HepG2 (cell line): ENCODE measurements around the gene GUK1. TPM values are rescaled to one million over a fixed set of nuclear protein-coding genes. Genes with fewer than 3 reads are reported as not detected.

ENCODE experiments used
- AHR ChIP-seq: IDR thresholded peaks from 2 replicates; pipeline ENCODE4 v1.6.1; 2018; ENCODE audit warnings: missing genetic modification reagents, missing compliant biosample characterization
- HDAC2 ChIP-seq: sonication (generic); formaldehyde crosslinking; IDR thresholded peaks from 2 replicates; pipeline ENCODE4 v1.4.0; 2020; ENCODE audit warnings: missing genetic modification reagents
- HIVEP1 ChIP-seq: sonication (generic); formaldehyde crosslinking; IDR thresholded peaks from 2 replicates; pipeline ENCODE4 v1.4.0; 2020; ENCODE audit warnings: mild to moderate bottlenecking, missing genetic modification reagents
- HNRNPLL ChIP-seq: fragments of 200-400 bp; formaldehyde crosslinking; IDR thresholded peaks from 2 replicates; pipeline ENCODE4 v1.6.1; 2017; ENCODE audit warnings: mild to moderate bottlenecking, low read depth, low read length; ENCODE audit not compliant: poor library complexity, severe bottlenecking
- NFKB2 ChIP-seq: sonication (generic); formaldehyde crosslinking; IDR thresholded peaks from 2 replicates; pipeline ENCODE4 v1.4.0; 2020; ENCODE audit warnings: missing genetic modification reagents, borderline replicate concordance
- PLRG1 ChIP-seq: fragments of 450-650 bp; conservative IDR thresholded peaks from 2 replicates; pipeline ENCODE4 v1.6.1; 2016
- POLR2AphosphoS5 ChIP-seq: IDR thresholded peaks from 2 replicates; pipeline ENCODE4 v1.6.1; 2012; ENCODE audit warnings: low read depth, low read length
- SMARCC2 ChIP-seq: fragments of 450-650 bp; IDR thresholded peaks from 2 replicates; pipeline ENCODE4 v1.6.1; 2017; ENCODE audit warnings: antibody characterized with exemption, mild to moderate bottlenecking
- SSRP1 ChIP-seq: IDR thresholded peaks from 2 replicates; pipeline ENCODE4 v1.6.1; 2016; ENCODE audit warnings: control low read depth
- TIGD3 ChIP-seq: sonication (generic); formaldehyde crosslinking; IDR thresholded peaks from 2 replicates; pipeline ENCODE4 v1.5.1; 2020; ENCODE audit warnings: mild to moderate bottlenecking, missing genetic modification reagents, borderline replicate concordance
- ZNF3 ChIP-seq: IDR thresholded peaks from 2 replicates; pipeline ENCODE4 v1.7.0; 2017; ENCODE audit warnings: inconsistent platforms
- ZNF33B ChIP-seq: sonication (generic); formaldehyde crosslinking; IDR thresholded peaks from 2 replicates; pipeline ENCODE4 v1.5.1; 2020; ENCODE audit warnings: mild to moderate bottlenecking, missing genetic modification reagents
- ZNF484 ChIP-seq: sonication (generic); formaldehyde crosslinking; IDR thresholded peaks from 2 replicates; pipeline ENCODE4 v1.5.1; 2020; ENCODE audit warnings: mild to moderate bottlenecking, low read depth, missing genetic modification reagents, borderline replicate concordance
- ZNF556 ChIP-seq: sonication (generic); formaldehyde crosslinking; IDR thresholded peaks from 2 replicates; pipeline ENCODE4 v1.4.0; 2020; ENCODE audit warnings: mild to moderate bottlenecking, missing genetic modification reagents, borderline replicate concordance
- ZNF580 ChIP-seq: IDR thresholded peaks from 2 replicates; pipeline ENCODE4 v1.6.1; 2016; ENCODE audit warnings: low read depth, borderline replicate concordance
- ZNF607 ChIP-seq: sonication (generic); formaldehyde crosslinking; IDR thresholded peaks from 2 replicates; pipeline ENCODE4 v1.5.1; 2020; ENCODE audit warnings: missing genetic modification reagents, mild to moderate bottlenecking, borderline replicate concordance
- ZNF614 ChIP-seq: IDR thresholded peaks from 2 replicates; pipeline ENCODE4 v1.6.1; 2018; ENCODE audit warnings: missing biosample characterization, missing genetic modification reagents, inconsistent platforms, borderline replicate concordance
- polyA plus RNA-seq, 8 experiments: library from polyadenylated mRNA; depleted of rRNA in 3 of 8; stranded (reverse) in 7 of 8; unstranded in 1 of 8; fragments of >200 nt; fragmentation: Illumina TruSeq in 4 of 8; extraction: Trizol in 4 of 8; gene quantifications; 2 replicates each; pipeline versions ENCODE4 v1.2.1 to v1.2.3, GENCODE V29; 2011 to 2016; ENCODE audit warnings: low read depth in 4 of 8, missing spikeins in 1 of 8, mixed read lengths in 1 of 8; ENCODE audit not compliant: insufficient read depth in 1 of 8
- total RNA-seq, 5 experiments: library from RNA; depleted of rRNA; stranded (reverse); fragments of >200 nt; fragmentation: Illumina TruSeq; extraction: Trizol; gene quantifications; 2 replicates each; pipeline ENCODE4 v1.2.3, GENCODE V29; 2016; ENCODE audit warnings: low read depth in 1 of 5
- TF ChIP-seq, protein P1 (sequence below): sonication (generic); formaldehyde crosslinking; IDR thresholded peaks from 2 replicates; pipeline ENCODE4 v1.8.0; 2022; ENCODE audit warnings: missing genetic modification reagents, mild to moderate bottlenecking, inconsistent platforms, borderline replicate concordance
- TF ChIP-seq, protein P2 (sequence below): sonication (generic); formaldehyde crosslinking; IDR thresholded peaks from 2 replicates; pipeline ENCODE4 v1.5.0; 2020; ENCODE audit warnings: mild to moderate bottlenecking, missing genetic modification reagents
- TF ChIP-seq, protein P3 (sequence below): sonication (generic); formaldehyde crosslinking; IDR thresholded peaks from 2 replicates; pipeline ENCODE4 v1.4.0; 2020; ENCODE audit warnings: missing genetic modification reagents, mild to moderate bottlenecking, borderline replicate concordance
- TF ChIP-seq, protein P4 (sequence below): sonication (generic); formaldehyde crosslinking; IDR thresholded peaks from 2 replicates; pipeline ENCODE4 v1.4.0; 2020; ENCODE audit warnings: mild to moderate bottlenecking, missing genetic modification reagents

The GUK1 gene
- total and polyA plus RNA-seq, 2 of the 13 experiments (the other 11 are each of a cell fraction or from before 2014, with no cell fraction given): 116 to 154 TPM

GRCh38 chr1:228139931-228140723, at the start of gene GUK1 (continued):
- TF ChIP-seq, protein P1, sequence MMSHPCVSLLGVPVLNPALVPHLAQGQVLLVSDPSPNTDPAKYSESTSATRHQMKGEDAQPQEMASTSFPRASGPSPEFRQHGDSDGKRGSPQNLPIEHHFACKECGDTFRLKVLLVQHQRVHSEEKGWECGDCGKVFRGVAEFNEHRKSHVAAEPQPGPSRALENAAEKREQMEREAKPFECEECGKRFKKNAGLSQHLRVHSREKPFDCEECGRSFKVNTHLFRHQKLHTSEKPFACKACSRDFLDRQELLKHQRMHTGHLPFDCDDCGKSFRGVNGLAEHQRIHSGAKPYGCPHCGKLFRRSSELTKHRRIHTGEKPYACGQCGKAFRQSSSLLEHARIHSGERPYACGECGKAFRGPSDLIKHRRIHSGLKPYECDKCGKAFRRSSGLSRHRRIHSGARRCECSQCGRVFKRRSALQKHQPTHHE (CRISPR knock-in tag): 0 out of 2 replicates have a peak, but pooled peaks have one; percentile 21
- TF ChIP-seq AHR (CRISPR knock-in tag) (0 out of 2 replicates have a peak, but pooled peaks have one; percentile 43), HDAC2 (CRISPR knock-in tag) (no peak), ZNF33B (CRISPR knock-in tag) (no peak), ZNF484 (CRISPR knock-in tag) (no peak), SMARCC2 (no peak), ZNF614 (peak; percentile 63; the same call in 1 of the 2 replicates), ZNF3 (no peak), ZNF607 (peak; percentile 92; the same call in 1 of the 2 replicates), ZNF580 (peak; percentile 51; the same call in 1 of the 2 replicates), NFKB2 (CRISPR knock-in tag) (no peak; the same call in 1 of the 2 replicates), HIVEP1 (CRISPR knock-in tag) (peak; percentile 11; the same call in 1 of the 2 replicates), PLRG1 (no peak), SSRP1 (no peak), ZNF556 (peak; percentile 85; the same call in 1 of the 2 replicates), TIGD3 (CRISPR knock-in tag) (no peak), POLR2AphosphoS5 (peak; percentile 58), HNRNPLL (peak; percentile 88)
- TF ChIP-seq, protein P2, sequence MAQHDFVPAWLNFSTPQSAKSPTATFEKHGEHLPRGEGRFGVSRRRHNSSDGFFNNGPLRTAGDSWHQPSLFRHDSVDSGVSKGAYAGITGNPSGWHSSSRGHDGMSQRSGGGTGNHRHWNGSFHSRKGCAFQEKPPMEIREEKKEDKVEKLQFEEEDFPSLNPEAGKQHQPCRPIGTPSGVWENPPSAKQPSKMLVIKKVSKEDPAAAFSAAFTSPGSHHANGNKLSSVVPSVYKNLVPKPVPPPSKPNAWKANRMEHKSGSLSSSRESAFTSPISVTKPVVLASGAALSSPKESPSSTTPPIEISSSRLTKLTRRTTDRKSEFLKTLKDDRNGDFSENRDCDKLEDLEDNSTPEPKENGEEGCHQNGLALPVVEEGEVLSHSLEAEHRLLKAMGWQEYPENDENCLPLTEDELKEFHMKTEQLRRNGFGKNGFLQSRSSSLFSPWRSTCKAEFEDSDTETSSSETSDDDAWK: no peak
- TF ChIP-seq, protein P3, sequence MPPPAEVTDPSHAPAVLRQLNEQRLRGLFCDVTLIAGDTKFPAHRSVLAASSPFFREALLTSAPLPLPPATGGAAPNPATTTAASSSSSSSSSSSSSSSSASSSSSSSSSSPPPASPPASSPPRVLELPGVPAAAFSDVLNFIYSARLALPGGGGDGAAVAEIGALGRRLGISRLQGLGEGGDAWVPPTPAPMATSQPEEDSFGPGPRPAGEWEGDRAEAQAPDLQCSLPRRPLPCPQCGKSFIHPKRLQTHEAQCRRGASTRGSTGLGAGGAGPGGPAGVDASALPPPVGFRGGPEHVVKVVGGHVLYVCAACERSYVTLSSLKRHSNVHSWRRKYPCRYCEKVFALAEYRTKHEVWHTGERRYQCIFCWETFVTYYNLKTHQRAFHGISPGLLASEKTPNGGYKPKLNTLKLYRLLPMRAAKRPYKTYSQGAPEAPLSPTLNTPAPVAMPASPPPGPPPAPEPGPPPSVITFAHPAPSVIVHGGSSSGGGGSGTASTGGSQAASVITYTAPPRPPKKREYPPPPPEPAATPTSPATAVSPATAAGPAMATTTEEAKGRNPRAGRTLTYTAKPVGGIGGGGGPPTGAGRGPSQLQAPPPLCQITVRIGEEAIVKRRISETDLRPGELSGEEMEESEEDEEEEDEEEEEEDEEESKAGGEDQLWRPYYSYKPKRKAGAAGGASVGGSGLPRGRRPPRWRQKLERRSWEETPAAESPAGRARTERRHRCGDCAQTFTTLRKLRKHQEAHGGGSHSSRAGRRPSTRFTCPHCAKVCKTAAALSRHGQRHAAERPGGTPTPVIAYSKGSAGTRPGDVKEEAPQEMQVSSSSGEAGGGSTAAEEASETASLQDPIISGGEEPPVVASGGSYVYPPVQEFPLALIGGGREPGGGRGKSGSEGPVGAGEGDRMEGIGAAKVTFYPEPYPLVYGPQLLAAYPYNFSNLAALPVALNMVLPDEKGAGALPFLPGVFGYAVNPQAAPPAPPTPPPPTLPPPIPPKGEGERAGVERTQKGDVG: peak; percentile 51; the same call in 1 of the 2 replicates
- TF ChIP-seq, protein P4, sequence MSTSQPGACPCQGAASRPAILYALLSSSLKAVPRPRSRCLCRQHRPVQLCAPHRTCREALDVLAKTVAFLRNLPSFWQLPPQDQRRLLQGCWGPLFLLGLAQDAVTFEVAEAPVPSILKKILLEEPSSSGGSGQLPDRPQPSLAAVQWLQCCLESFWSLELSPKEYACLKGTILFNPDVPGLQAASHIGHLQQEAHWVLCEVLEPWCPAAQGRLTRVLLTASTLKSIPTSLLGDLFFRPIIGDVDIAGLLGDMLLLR (CRISPR knock-in tag): peak; percentile 39
